ENCODE data around the gene NYAP2. TPM values are rescaled to one million over a fixed set of nuclear protein-coding genes. Genes with fewer than 3 reads are reported as not detected.

NYAP2 gene
- total and polyA plus RNA-seq, 2 experiments from 2014 or later = not detected

GRCh38 chr2:225574582-225575138 lies 175.2 kb downstream of the NYAP2 start:
- Histone ChIP-seq H3K9me3 (ENCODE audit: low read depth) (no peaks in the 10 kb centered on the region), H3K27ac (no peak overlapping the region), H3K4me3 (no peak overlapping the region), H3K27me3 (no peaks in the 10 kb centered on the region), H3K4me1 (ENCODE audit: low read depth) (no peaks in the 10 kb centered on the region), H3K36me3 (no peaks in the 10 kb centered on the region)
- DNase-seq (ENCODE audit: low read depth in 1 of 2, low spot score in 1 of 2) = no peak
- no peak for TF ChIP-seq CTCF (IDR thresholded peaks at IDR 0.05; ENCODE audit: low read depth, low read length)

- no peaks in the 10 kb centered on the region for H3K9me3 ChIP-seq (ENCODE audit: low read depth)
- no peaks in the 10 kb centered on the region for H3K36me3 ChIP-seq
- H3K4me1 ChIP-seq (ENCODE audit: low read depth) = no peaks in the 10 kb centered on the region
- DNase-seq (ENCODE audit: low read depth in 1 of 2, low spot score in 1 of 2) = no peak
- TF ChIP-seq CTCF (IDR thresholded peaks at IDR 0.05; ENCODE audit: low read depth, low read length) = no peak
- no peak overlapping the region for H3K4me3 ChIP-seq
- H3K27me3 ChIP-seq = peaks cover 7% of the 10 kb centered on the region
- no peak overlapping the region for H3K27ac ChIP-seq
These were observed 181.6 kb downstream of the NYAP2 start for GRCh38 chr2:225581135-225581534.

GRCh38 chr2:225581906-225582305 lies 182.4 kb downstream of the NYAP2 start:
- no peaks in the 10 kb centered on the region for H3K36me3 ChIP-seq
- no peak for DNase-seq (ENCODE audit: low read depth in 1 of 2, low spot score in 1 of 2)
- H3K9me3 ChIP-seq (ENCODE audit: low read depth) = no peaks in the 10 kb centered on the region
- TF ChIP-seq CTCF (IDR thresholded peaks at IDR 0.05; ENCODE audit: low read depth, low read length) = no peak
- H3K27me3 ChIP-seq = peaks cover 7% of the 10 kb centered on the region
- no peak overlapping the region for H3K4me3 ChIP-seq
- no peaks in the 10 kb centered on the region for H3K4me1 ChIP-seq (ENCODE audit: low read depth)
- H3K27ac ChIP-seq = no peak overlapping the region

- no peak overlapping the region for H3K4me3 ChIP-seq
- no peaks in the 10 kb centered on the region for H3K36me3 ChIP-seq
- no peaks in the 10 kb centered on the region for H3K9me3 ChIP-seq (ENCODE audit: low read depth)
- H3K27me3 ChIP-seq = peaks cover 7% of the 10 kb centered on the region
- H3K27ac ChIP-seq = no peak overlapping the region
- no peak for TF ChIP-seq CTCF (IDR thresholded peaks at IDR 0.05; ENCODE audit: low read depth, low read length)
- no peaks in the 10 kb centered on the region for H3K4me1 ChIP-seq (ENCODE audit: low read depth)
- DNase-seq (ENCODE audit: low read depth in 1 of 2, low spot score in 1 of 2) = no peak
These were observed 183.0 kb downstream of the NYAP2 start for GRCh38 chr2:225582355-225583116.

GRCh38 chr2:225584796-225585195 lies 185.3 kb downstream of the NYAP2 start:
- no peak for DNase-seq (ENCODE audit: low read depth in 1 of 2, low spot score in 1 of 2)

More at GRCh38 chr2:225584796-225585195, 185.3 kb downstream of the NYAP2 start:
- H3K4me1 ChIP-seq (ENCODE audit: low read depth) = no peaks in the 10 kb centered on the region
- H3K27ac ChIP-seq = no peak overlapping the region
- H3K4me3 ChIP-seq = no peak overlapping the region
- H3K27me3 ChIP-seq = peaks cover 6% of the 10 kb centered on the region
- TF ChIP-seq CTCF (IDR thresholded peaks at IDR 0.05; ENCODE audit: low read depth, low read length) = no peak
- H3K36me3 ChIP-seq = no peaks in the 10 kb centered on the region
- H3K9me3 ChIP-seq (ENCODE audit: low read depth) = no peaks in the 10 kb centered on the region

Measured in cardiac muscle cell (in vitro differentiated cells and primary cell).